NCI-H1930 (cell line): ENCODE measurements around the gene GZMA.
"Not testable (repeated sequence)": the region's sequence is repeated elsewhere in the genome, so short reads cannot be mapped to it uniquely, and the experiment has no call there.

Source experiments
- DNase-seq, 2 experiments: peaks; one replicate each; lab custom pipeline; 2025; lab: John Stamatoyannopoulos, UW

GZMA gene

DNA sequence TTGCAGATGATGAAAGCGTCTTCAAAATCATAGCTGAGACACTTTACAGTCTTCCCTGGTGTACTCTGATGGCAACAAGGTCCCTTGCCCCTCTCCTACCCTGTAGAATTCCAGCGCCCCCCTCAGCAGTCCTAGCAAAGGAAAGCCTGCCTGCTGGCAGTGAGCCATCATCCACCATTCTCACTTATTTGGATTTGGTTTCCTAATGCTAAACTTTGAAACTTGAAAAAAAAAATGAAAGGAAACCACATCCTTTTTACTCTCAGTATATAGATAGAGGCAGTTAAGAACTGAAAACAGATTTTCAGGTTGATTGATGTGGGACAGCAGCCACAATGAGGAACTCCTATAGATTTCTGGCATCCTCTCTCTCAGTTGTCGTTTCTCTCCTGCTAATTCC is at the start of gene GZMA:
TSS of gene GZMA (plus strand) at position 299 of the 400 bp plus-strand sequence. CDS start at position 336, 37 bp downstream.
- DNase-seq = no peak

DNA sequence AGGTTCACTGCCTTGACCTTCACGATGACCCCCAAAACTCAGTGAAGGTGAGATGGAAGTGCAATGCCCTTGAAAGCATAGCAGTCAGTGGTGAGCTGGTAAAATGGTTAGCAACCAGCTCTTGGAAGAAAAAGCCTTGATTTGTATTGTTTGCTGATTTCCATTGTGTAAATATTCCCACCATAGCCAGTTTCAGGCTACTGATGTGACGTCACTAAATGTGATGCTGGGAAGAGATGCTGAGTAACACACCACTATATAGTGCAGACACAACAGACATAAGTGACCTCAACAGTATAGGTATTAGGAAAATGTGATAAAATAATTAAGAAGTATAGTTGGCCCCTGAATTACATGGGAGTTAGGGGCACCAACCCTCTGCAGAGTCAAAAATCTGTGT is 47.3 kb upstream of the GZMA start:
- no peak for DNase-seq

DNA sequence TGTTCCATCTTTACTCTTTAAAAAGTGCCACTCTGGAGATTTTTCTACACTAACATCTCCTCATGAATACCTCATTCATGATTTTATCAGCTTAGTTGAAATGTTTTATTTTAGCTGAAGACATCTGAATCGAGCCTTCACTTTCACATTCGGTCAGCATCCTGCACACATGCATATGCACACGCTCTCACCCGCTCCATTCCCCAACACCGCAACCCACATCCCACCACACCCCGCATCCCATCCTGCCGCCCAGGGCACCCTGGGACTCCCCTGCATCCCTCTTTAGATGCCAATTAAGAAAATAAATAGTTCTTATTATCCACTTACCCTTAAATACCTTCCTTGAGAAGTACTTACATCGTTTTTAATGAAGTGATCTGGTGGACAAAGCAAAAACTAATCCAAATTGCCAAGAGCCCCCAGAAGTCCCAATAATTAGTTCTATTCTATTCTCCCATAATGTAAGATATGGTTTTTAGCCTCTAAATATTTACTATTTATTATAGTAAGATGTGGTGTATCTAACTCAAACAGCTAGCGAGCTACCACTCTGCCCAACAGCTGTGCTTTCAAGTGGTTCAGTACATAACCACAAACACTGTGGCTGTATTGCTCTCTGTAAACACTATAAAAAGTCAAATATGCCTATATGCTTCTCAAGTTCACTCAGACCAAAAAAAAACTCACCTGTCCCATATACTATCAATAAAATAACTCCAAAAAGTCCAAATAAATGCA is 40.2 kb upstream of the GZMA start:
- DNase-seq = no peak

DNA sequence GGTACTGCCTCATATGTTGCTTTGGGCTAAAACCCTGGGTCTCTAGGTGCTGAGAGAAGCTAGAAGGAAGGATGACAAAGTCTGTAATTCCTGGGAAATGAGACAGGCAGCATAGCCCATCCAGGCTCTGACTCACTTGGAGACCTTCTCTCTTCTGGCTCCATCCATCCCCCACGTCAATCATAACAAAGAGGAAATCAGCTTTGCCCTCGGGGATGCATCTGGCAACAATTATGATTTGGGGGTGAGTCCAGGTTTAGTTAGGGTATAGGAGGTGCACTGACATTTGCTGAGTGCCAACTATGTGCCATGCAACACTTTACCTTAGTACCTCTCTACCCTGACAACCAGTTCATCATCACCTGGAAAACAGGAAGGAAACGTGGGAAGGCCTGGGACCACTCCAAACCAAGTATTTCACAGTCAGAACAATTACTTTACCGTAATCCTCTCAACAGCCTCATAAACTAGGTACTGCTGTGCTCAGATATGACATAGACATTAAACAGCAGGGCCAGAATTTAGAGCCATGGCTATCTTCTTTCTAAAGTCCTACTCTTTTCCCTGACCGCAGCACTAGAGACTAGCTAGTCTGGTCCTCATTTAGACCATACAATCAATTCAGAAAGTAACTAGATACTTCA is 39.1 kb upstream of the GZMA start:
- no peak for DNase-seq

DNA sequence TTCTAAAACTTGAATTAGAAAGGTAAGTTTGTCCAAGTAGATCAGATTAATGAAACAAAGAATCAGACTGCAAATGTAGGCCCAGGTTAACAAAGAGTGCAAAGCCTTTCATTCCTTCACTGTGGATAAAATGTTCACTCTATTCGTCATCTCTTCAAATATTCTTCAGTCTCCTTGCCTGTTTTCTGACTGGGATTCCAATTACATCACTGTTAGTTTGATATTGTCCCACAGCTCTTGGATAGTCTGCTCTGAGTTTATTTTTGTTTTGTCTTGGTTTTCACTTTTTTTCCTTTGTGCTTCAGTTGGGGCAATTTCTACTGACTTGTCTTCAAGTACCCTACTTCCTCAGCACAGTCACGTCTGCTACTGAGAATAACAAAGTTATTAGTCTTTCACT is 38.5 kb upstream of the GZMA start:
- DNase-seq = no peak

DNA sequence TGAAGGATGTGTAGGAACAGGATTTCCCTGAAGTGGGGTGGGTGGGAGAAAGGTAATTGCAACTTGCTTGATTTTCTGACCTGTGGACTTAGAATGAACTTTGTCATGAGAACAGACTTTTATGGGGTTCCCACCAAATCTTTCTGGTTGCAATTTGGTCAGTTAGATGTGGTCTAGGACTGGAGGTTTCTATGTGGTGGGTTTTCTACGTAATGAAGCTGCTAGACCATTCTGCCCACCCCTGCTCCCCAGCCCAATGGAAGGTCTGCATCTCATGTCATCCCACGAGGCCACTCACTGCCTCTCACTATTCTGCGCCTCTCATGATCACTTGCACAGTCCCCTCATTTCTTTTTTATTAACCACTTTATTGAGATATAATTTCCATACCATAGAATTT is 37.9 kb upstream of the GZMA start:
- no peak for DNase-seq

DNA sequence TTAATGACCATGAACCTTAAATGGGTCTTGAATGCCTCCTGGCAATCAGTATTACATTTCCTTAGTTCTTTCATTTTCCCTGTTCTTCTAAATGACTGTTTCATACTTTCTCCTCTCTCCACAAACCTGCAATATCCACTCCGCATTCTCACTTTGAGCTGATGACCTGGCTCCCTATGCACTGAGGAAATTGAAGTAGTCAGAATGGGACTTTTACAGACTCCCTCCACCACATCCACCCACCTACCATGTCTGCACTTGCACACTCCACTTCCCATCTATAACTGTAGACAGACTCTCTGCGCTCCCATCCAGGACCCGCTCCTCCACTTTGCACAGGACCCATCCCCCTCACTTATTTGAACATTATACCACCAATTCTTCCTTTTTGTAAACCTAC is 36.2 kb upstream of the GZMA start:
- DNase-seq = no peak

DNA sequence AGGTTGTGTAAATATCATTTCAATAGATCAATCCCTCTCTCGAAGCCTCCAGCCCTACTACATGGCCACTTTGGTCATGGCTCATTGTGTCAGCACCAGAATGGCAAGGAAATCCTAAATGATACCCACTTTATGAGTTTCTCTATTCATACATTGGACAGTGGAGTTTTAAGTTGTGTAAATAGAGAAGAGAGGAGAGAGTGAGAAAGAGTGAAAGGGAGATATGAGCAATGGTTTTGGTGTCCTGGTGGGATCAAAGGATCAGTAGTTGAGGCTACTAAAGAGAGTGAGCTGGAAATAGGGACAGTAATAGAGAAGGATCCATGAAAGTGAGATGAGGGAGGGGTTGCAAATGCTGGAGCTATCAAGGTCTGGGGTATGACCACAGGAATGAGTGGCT is 31.5 kb upstream of the GZMA start:
- no peak for DNase-seq

DNA sequence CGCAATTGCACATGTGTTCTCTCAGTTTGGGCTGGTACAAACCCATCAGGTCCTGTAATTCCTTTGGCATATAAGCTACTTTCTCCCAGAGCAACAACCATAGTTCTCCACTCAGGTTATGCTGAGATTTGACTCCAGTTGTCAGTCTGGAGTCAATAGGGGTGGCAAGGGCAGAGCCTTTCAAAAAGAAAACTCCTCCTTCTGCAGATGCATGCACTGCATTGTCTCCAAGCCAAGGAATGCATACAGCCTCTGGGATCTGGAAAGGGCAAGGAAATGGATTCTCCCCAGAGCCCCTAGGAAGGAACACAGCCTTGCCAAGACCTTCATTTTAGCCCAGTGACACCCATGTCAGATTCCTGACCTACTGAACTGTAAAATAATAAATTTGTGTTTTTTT is 31.0 kb upstream of the GZMA start:
- DNase-seq = no peak

DNA sequence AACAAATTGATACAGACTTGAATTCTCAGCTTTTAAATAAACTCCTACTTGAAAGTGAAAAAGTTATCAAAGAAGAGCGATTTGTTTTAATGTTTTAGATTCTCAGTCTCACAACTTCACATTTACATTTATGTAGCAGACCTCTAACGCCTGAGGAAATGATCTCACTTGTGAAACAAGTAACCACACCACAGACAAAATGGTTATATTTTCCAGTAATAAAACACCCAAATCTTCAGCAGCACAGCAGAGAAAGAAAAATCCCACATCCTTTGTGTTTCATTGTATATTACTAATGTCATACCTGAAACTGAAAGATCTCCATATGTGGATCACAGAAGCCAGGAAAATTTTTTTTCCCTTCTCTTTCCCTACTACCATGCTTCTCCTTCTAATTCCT is 29.8 kb upstream of the GZMA start:
- no peak for DNase-seq

DNA sequence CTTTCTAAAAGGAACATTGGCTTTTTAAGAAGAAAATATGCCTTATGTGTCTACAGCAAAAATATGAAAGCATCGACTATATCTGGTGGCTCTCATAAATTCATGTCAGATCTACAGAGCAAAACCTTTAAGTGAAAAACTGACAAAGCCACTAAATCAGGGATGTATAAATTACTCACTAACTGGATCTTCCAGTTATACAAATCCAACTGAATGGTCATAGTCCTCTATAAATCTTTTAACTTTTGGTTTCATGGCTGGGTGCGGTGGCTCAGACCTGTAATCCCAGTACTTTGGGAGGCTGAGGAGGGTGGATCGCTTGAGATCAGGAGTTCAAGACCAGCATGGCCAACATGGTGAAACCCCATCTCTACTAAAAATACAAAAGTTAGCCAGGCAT is 29.2 kb upstream of the GZMA start:
- DNase-seq = no peak

DNA sequence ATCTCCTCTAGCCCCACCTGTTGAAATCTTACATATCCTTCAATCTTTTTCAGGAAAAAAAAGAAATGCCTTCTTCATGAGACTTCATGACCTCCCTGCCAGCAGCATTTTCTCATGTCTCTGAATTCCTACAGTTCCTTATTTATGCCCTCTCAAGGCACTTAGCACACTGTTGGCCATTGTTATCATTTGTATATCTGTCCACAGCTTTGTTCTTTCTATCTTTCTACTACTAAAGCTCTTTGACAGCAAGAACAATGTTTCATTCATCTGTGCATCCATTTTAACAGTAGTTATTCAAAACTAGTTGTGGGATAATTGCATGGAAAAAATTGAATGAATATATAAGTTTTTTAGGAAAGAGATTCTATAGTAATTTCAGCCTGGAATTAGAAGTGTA is 20.9 kb upstream of the GZMA start:
- DNase-seq = no peak

DNA sequence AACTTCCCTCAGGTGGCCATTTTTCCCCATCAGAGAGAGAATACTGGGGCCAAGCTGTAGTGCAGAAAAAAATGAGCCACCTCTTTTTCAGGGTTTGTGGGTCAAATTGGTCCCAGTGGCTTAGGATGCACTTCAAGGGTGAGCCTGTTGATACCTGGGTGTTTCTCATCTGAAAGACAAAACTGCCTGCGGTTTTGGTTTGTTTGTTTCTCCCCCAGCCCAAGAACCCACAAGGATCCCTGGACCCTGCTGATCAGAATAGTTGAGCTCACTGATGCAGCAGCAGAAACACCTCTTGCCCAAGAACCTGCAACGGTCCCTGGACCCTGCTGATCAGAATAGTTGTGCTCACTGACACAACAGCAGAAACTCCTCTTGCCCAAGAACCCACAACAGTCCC is 13.1 kb upstream of the GZMA start:
- DNase-seq = not testable (repeated sequence)

DNA sequence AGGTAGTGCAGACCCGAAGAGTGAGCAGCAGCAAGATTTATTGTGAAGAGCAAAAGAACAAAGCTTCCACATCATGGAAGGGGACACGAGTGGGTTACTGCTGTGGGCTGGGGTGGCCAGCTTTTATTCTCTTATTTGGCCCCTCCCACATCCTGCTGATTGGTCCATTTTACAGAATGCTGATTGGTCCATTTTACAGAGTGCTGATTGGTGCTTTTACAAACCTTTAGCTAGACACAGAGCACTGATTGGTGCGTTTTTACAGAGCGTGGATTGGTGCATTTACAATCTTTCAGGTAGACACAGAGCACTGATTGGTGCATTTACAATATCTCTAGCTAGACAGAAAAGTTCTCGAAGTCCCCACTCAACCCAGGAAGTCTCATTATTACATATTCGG is 11.4 kb upstream of the GZMA start:
- DNase-seq = not testable (repeated sequence)

DNA sequence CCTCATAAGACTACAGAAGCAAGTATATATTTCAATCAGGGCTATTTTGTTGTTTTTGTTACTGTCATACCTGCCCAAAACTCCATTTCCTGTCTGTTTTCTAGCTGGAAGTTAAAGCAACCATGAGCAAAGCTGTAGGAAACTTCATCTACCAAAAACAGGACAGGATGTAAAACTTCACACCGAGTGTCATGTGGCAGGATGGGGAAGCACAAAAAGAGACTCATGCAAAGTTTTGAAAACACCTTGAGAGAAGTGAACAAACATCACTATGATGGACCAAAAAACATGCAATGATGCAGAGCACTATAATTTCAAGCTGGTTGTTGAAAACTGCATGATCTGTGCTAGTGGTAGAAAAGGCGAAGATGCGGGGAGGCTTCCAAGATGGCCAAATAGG is 6.3 kb upstream of the GZMA start:
- no peak for DNase-seq

DNA sequence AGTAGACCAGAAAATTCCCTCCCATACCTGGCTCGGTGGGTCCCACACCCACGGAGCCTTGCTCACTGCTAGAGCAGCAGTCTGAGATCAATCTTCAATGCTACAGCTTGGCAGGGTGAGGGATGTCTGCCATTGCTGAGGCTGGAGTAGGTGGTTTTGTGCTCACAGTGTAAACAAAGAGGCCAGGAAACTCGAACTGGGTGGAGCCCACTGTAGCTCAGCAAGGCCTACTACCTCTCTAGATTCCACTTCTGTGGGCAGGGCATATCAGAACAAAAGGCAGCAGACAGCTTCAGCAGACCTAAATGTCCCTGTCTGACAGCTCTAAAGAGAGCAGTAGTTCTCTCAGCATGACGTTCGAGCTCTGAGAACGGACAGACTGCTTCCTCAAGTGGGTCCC is 5.6 kb upstream of the GZMA start:
- no peak for DNase-seq

DNA sequence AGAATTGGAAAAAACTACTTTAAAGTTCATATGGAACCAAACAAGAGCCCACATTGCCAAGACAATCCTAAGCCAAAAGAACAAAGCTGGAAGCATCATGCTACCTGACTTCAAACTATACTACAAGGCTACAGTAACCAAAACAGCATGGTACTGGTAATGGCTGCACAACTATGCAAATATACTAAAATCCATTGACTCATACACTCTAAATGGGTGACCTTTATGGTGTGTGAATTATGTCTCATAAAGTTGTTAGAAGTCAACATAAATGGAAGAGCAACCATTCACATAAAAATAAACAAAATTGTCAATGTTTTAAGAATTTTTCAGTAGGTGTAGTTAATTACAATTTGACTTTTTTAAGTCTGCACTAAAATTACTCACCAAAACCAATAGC is 1.3 kb upstream of the GZMA start:
- not testable (repeated sequence) for DNase-seq

DNA sequence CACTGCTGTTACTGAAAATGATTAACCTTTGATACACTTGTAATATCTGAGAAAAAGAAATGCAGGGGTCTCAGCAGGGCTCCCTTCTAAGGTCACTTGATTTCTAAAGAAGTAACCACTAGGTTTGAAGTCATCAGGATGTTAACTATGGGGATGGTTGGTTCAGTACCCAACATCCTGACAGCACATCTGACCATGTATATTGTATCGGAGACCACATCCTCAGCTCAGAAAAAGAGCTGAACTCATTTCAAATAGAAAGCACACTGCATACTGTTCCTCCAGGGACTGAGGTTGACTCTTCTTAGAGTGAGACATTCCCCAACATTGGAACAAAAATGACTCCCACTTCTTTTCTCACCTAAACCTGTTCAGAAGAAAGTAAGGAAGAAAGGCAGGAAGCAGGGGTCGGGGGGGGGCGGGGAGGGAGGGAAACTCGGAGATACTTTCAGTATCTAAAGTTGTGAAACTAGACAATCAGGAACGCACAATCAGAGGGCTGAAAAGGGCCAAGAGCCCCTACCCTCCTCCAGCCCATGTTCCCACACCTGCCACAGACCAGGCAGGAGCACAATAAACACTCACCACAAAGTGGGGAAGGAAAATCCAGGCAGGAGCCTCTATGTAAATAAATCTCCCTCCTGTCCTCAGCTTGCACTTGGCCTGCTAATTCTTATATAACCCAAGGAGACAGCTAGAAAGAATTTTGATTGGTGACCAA is 730 bp upstream of the GZMA start:
- no peak for DNase-seq

DNA sequence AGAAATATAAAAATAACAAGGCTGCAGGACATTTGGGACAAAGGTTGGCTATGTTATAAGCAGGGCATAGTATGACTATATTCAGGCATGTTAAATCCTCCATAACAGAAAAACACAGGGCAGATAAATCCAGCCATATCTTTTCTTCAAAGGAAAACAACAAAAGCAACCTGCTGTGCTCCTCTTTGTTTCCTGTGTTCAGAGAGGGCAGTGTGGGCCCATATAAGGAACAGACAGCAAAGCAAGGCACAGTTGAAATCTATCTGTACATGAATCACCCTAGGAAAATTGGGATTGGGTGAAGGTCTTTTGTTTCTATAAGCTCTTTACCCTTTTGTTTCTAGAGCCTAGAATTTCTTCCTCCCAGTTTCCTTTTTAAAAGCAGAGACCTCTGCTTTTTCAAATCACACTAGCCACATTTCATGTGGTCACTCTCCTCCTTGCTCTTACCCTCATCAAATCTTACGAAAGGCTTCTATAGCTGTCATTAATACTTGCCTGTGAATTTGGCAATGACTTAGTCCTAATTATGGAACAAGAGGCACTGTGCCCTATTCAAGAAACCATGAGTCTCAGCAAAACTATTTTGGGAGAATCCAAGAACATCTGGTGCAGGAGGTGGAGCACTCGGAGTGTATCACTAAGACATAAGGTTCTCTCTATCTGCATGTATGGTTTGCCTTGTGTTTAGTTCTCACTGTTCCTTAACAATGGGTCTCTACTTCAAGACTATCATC is 1.8 kb downstream of the GZMA start:
- no peak for DNase-seq

DNA sequence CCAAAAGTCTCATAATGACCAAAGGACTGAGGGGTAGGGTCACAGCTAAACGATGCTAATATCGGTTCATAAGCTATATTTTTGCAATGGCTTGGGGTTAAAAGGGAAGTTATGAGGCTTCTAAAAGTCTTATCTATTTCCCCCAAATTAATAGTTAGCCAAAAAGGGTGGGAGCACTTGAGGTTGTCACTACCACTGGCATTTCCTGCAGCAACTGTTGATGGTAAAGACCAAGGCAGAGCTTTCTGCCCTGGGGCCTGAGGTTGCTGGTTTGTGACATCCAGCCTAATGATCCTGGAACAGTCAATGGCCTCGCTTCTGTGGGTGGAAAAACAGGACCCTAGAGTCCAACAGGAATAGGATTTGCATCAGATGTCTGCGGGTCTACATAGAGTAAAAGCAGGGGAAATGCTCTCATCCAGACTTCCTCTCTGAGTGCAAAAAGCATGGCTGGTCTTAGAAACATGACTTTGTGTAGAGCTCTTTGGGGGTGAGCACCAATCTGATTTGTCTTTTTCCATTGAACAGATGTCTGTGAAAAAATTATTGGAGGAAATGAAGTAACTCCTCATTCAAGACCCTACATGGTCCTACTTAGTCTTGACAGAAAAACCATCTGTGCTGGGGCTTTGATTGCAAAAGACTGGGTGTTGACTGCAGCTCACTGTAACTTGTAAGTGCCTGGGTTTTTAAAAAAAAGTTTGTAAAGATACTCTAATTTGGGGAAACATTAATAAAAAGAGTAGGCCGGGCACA is 2.7 kb downstream of the GZMA start:
- no peak for DNase-seq

DNA sequence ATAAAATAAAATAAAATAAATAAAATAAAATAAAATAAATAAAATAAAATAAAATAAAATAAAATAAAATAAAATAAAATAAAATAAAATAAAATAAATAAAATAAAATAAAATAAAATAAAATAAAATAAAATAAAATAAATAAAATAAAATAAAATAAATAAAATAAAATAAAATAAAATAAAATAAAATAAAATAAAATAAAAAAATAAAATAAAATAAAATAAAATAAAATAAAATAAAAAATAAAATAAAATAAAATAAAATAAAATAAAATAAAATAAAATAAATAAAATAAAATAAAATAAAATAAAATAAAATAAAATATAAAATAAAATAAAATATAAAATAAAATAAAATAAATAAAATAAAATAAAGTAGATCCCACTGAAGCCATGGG is 3.5 kb downstream of the GZMA start:
- not testable (repeated sequence) for DNase-seq

DNA sequence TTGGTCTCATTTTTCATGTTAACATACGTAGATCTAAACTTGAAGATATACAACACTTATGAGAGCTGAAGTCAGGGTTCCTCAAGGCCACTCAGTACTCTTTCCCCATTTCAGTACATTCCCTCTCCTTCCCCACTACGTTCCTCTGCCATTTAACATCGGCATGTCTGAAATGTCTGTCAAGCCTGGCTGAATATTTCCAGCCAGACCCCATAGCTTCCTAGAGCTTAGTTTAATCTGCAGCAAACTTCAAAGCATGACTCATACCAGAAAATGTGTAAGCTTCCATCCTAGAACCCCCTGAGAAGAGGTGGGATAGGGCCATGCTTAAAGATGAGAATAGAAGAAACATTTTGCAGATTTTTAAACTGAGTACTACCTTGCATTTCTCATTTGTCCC is 6.2 kb downstream of the GZMA start:
- DNase-seq = no peak
